CD4-positive, CD25-positive, alpha-beta regulatory T cell (primary cell): ENCODE results near the gene ACADSB. TPM values are rescaled to one million over a fixed set of nuclear protein-coding genes. Genes with fewer than 3 reads are reported as not detected.

ENCODE experiments used
- ATAC-seq, 2 donors: fragments of 150-1000 bp; cut with Tn5 transposase; one replicate each; pipeline ENCODE4 v1.10.0; 2021; ENCODE audit warnings: low read depth in 2 of 2, moderate number of reproducible peaks in 2 of 2, moderate library complexity in 1 of 2
- DNase-seq, 3 donors: peaks; one replicate each; pipeline versions ENCODE4 v3.0.0 to v3.0.0-alpha.2; 2012 to 2022; ENCODE audit warnings: mixed read lengths in 1 of 3
- H3K27ac ChIP-seq: one replicate; pipeline ENCODE4 v1.7.0; 2013; ENCODE audit warnings: mild to moderate bottlenecking, low read length; ENCODE audit not compliant: insufficient read depth, poor library complexity, severe bottlenecking
- H3K27me3 ChIP-seq: one replicate; pipeline ENCODE4 v1.7.0; 2013; ENCODE audit warnings: low read length; ENCODE audit not compliant: control insufficient read depth, insufficient read depth
- H3K36me3 ChIP-seq: one replicate; pipeline ENCODE4 v1.7.0; 2013; ENCODE audit warnings: mild to moderate bottlenecking, low read length, moderate library complexity; ENCODE audit not compliant: control insufficient read depth, insufficient read depth
- H3K4me1 ChIP-seq: 2 replicates; pipeline ENCODE4 v1.7.0; 2013; ENCODE audit warnings: mild to moderate bottlenecking, low read length; ENCODE audit not compliant: insufficient read depth, control insufficient read depth, poor library complexity, severe bottlenecking
- H3K4me3 ChIP-seq: one replicate; pipeline ENCODE4 v1.7.0; 2013; ENCODE audit warnings: low read depth, mild to moderate bottlenecking, low read length, moderate library complexity
- H3K9me3 ChIP-seq, 2 experiments: 1 replicate in 1 of 2; 2 replicates in 1 of 2; pipeline ENCODE4 v1.7.0; 2013; ENCODE audit warnings: low read length in 2 of 2, mild to moderate bottlenecking in 1 of 2, moderate library complexity in 1 of 2; ENCODE audit not compliant: control insufficient read depth in 2 of 2
- H3K27ac Mint-ChIP-seq, 3 donors: one replicate each; pipeline ENCODE4 v1.8.0; 2020 to 2022; ENCODE audit warnings: mild to moderate bottlenecking in 3 of 3, mixed read lengths in 3 of 3, moderate library complexity in 2 of 3
- H3K27me3 Mint-ChIP-seq: one replicate; pipeline ENCODE4 v1.8.0; 2022; ENCODE audit warnings: mild to moderate bottlenecking, mixed read lengths
- H3K36me3 Mint-ChIP-seq: one replicate; pipeline ENCODE4 v1.8.0; 2020; ENCODE audit warnings: mixed read lengths
- H3K4me1 Mint-ChIP-seq, 4 donors: one replicate each; pipeline ENCODE4 v1.8.0; 2020 to 2022; ENCODE audit warnings: mixed read lengths in 4 of 4, mild to moderate bottlenecking in 1 of 4
- H3K4me3 Mint-ChIP-seq, 4 donors: one replicate each; pipeline ENCODE4 v1.8.0; 2020 to 2022; ENCODE audit warnings: mild to moderate bottlenecking in 4 of 4, mixed read lengths in 4 of 4, moderate library complexity in 3 of 4
- H3K9me3 Mint-ChIP-seq, 7 donors: one replicate each; pipeline ENCODE4 v1.8.0; 2020 to 2022; ENCODE audit warnings: mixed read lengths in 7 of 7, mild to moderate bottlenecking in 3 of 7, moderate library complexity in 2 of 7
- polyA plus RNA-seq, 4 donors: library from polyadenylated mRNA; unstranded; fragments of 300-500 nt; fragmentation: Illumina TruSeq; gene quantifications; one replicate each; pipeline ENCODE4 v1.2.3, GENCODE V29; 2021
- total RNA-seq: library from RNA; stranded (reverse); gene quantifications from one replicate; pipeline ENCODE4 v1.2.3, GENCODE V29; 2022

ACADSB gene
- total and polyA plus RNA-seq, 5 donors from 2014 or later: 20.5 to 31.5 (median 27.2) TPM

GRCh38 chr10:123017421-123018165, 8.8 kb downstream of the ACADSB start:
- Mint-ChIP-seq H3K9me3 (peaks cover 0 to 2% (median 0%) of the 10 kb centered on the region in 7 donors), H3K4me3 (no peak overlapping the region), H3K36me3 (peaks cover 8% of the 10 kb centered on the region), H3K27ac (peak overlapping the region in 1 of 3 donors; percentile 5), H3K27me3 (no peaks in the 10 kb centered on the region), H3K4me1 (peaks cover 0 to 6% (median 4%) of the 10 kb centered on the region in 4 donors)
- ATAC-seq: no peak
- Histone ChIP-seq H3K27ac (no peak overlapping the region), H3K27me3 (no peaks in the 10 kb centered on the region), H3K4me1 (no peaks in the 10 kb centered on the region), H3K36me3 (peaks cover 3% of the 10 kb centered on the region), H3K9me3 (no peaks in the 10 kb centered on the region), H3K4me3 (no peak overlapping the region)
- no peak for DNase-seq

DNA sequence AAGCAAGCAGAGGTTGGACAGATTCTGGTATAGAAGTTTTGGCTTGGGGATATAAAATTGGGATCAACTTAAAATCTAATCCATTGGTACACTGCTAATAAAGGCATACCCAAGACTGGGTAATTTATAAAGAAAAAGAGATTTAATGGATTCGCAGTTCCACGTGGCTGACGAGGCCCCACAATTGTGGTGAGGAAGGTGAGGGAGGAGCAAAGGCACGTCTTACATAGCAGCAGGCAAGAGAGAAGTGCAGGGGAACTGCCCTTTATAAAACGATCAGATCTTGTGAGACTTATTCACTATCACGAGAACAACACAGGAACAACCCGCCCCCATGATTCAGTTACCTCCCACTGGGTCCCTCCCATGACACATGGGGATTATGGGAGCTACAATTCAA, 9.7 kb downstream of the ACADSB start:
- Mint-ChIP-seq H3K27me3 (no peaks in the 10 kb centered on the region), H3K27ac (no peak overlapping the region), H3K4me3 (no peak overlapping the region), H3K9me3 (peaks cover 0 to 2% (median 0%) of the 10 kb centered on the region in 7 donors), H3K36me3 (peaks cover 8% of the 10 kb centered on the region), H3K4me1 (peaks cover 0 to 6% (median 5%) of the 10 kb centered on the region in 4 donors)
- Histone ChIP-seq H3K27me3 (no peaks in the 10 kb centered on the region), H3K36me3 (no peaks in the 10 kb centered on the region), H3K27ac (no peak overlapping the region), H3K4me1 (no peaks in the 10 kb centered on the region), H3K4me3 (no peak overlapping the region), H3K9me3 (no peaks in the 10 kb centered on the region)
- no peak for ATAC-seq
- no peak for DNase-seq

GRCh38 chr10:123019264-123019663, 10.5 kb downstream of the ACADSB start:
- Mint-ChIP-seq H3K27ac (no peak overlapping the region), H3K27me3 (no peaks in the 10 kb centered on the region), H3K4me1 (peaks cover 3 to 10% (median 6%) of the 10 kb centered on the region in 4 donors), H3K36me3 (peaks cover 7% of the 10 kb centered on the region), H3K9me3 (peaks cover 0 to 2% (median 0%) of the 10 kb centered on the region in 7 donors), H3K4me3 (no peak overlapping the region)
- no peak overlapping the region for H3K4me3 ChIP-seq
- H3K4me1 ChIP-seq: no peaks in the 10 kb centered on the region
- no peaks in the 10 kb centered on the region for H3K36me3 ChIP-seq
- no peak for ATAC-seq
- no peak overlapping the region for H3K27ac ChIP-seq
- DNase-seq: no peak
- H3K27me3 ChIP-seq: no peaks in the 10 kb centered on the region
- no peaks in the 10 kb centered on the region for H3K9me3 ChIP-seq

DNA sequence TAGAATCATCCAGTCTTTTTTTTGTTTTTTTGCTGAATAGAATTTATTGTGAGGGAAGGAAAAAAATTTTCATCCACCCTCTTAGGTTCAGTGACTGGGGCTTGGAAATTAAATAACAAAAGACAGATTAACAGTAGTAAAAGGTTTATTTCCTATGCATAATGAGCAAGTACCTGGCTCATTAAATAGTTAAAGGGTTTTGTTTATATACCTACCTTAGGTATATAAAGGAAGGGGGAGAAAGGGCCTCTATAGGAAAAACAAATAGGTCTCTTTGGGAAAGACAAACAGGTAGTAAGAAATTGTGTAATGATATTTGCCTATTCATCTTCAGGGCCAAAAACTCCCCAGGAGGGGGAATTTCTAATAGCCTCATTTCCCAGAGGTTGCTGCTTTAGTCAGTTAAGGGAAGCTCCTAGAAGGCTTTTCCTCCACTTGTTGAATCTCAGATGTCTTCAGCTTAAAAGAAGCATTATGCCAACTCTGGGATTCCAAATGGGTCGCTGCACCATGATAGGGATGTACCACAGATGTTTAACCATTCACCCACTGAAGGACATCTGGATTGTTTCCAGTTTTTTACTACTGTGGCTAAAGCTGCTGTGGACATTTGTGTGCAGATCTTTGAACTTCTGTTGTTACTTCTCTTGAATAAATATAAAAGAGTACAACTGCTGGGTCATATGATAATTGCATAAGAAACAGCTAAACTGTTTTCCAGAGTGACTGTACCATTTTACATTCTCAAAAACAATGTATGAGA, 11.3 kb downstream of the ACADSB start:
- DNase-seq (no peak), ATAC-seq (no peak)
- H3K9me3 ChIP-seq: no peaks in the 10 kb centered on the region
- H3K27ac ChIP-seq: no peak overlapping the region
- Mint-ChIP-seq H3K4me3 (peak overlapping the region in 1 of 4 donors; percentile 84), H3K27me3 (no peaks in the 10 kb centered on the region), H3K4me1 (peaks cover 5 to 11% (median 9%) of the 10 kb centered on the region in 4 donors), H3K36me3 (peaks cover 8% of the 10 kb centered on the region), H3K27ac (no peak overlapping the region), H3K9me3 (peaks cover 0 to 2% (median 0%) of the 10 kb centered on the region in 7 donors)
- no peak overlapping the region for H3K4me3 ChIP-seq
- H3K27me3 ChIP-seq: no peaks in the 10 kb centered on the region
- no peaks in the 10 kb centered on the region for H3K4me1 ChIP-seq
- H3K36me3 ChIP-seq: no peaks in the 10 kb centered on the region

DNA sequence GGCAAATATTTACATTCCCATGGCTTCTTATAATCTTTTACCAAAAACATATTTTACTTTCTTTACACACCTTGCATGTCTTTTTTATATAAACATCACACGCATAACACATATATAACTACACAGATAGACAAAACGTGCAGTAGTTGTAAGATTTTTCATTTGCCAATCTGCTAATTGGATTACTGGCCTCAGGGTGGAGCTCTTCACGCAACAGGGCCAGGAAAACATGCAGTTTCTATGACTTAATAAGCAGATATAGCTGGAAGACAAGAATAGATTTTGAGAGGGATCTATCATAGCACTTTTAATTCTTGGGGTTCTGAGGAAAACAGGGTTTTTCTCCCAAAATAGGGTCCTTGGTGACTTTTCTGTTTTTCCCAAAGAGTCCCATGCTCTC, 12.7 kb downstream of the ACADSB start:
- Mint-ChIP-seq H3K36me3 (peaks cover 4% of the 10 kb centered on the region), H3K9me3 (peaks cover 0 to under 1% (median 0%) of the 10 kb centered on the region in 7 donors), H3K4me3 (no peak overlapping the region), H3K27ac (no peak overlapping the region), H3K4me1 (peaks cover 9 to 11% (median 9%) of the 10 kb centered on the region in 4 donors), H3K27me3 (no peaks in the 10 kb centered on the region)
- ATAC-seq (no peak), DNase-seq (peak in 1 of 3 donors; percentile 28)
- Histone ChIP-seq H3K27me3 (no peaks in the 10 kb centered on the region), H3K4me1 (no peaks in the 10 kb centered on the region), H3K36me3 (no peaks in the 10 kb centered on the region), H3K27ac (no peak overlapping the region), H3K4me3 (no peak overlapping the region), H3K9me3 (no peaks in the 10 kb centered on the region)

DNA sequence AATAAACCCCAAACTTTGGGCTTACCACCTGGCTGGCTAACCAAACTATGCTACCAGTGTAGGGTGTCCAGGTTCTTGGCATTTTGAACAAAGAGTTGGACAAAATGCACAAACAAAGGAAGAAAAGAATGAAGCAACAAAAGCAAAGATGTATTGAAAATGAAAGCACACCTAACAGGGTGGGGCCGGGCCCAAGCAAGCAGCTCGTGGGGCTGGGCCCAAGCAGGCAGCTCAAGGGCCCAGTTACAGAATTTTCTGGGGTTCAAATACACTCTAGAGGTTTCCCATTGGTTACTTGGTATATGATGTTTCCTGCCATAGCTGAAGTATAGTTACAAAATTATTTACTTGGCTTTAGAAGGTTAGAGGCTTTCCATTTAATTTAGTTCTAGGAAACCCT, 15.7 kb downstream of the ACADSB start:
- peak in 1 of 3 donors; percentile 49 for DNase-seq
- Histone ChIP-seq H3K36me3 (peaks cover 3% of the 10 kb centered on the region), H3K9me3 (no peaks in the 10 kb centered on the region), H3K4me3 (no peak overlapping the region), H3K27ac (no peak overlapping the region), H3K4me1 (no peaks in the 10 kb centered on the region), H3K27me3 (no peaks in the 10 kb centered on the region)
- no peak for ATAC-seq
- Mint-ChIP-seq H3K27ac (no peak overlapping the region), H3K27me3 (no peaks in the 10 kb centered on the region), H3K4me1 (peaks cover 6 to 14% (median 9%) of the 10 kb centered on the region in 4 donors), H3K36me3 (peaks cover 8% of the 10 kb centered on the region), H3K4me3 (no peak overlapping the region), H3K9me3 (peaks cover 0 to 2% (median 0%) of the 10 kb centered on the region in 7 donors)

- H3K4me1 ChIP-seq: no peaks in the 10 kb centered on the region
- no peak for ATAC-seq
- H3K27me3 Mint-ChIP-seq: no peaks in the 10 kb centered on the region
- H3K4me1 Mint-ChIP-seq: peaks cover 6 to 16% (median 10%) of the 10 kb centered on the region in 4 donors
- H3K36me3 Mint-ChIP-seq: peaks cover 10% of the 10 kb centered on the region
- no peaks in the 10 kb centered on the region for H3K9me3 ChIP-seq
- no peaks in the 10 kb centered on the region for H3K27me3 ChIP-seq
- H3K36me3 ChIP-seq: peaks cover 3% of the 10 kb centered on the region
- H3K27ac ChIP-seq: no peak overlapping the region
- H3K27ac Mint-ChIP-seq: no peak overlapping the region
- no peak for DNase-seq
- H3K4me3 ChIP-seq: no peak overlapping the region
- peaks cover 0 to 2% (median 0%) of the 10 kb centered on the region in 7 donors for H3K9me3 Mint-ChIP-seq
- no peak overlapping the region for H3K4me3 Mint-ChIP-seq
Observed at GRCh38 chr10:123026302-123026701, 17.5 kb downstream of the ACADSB start.
